Dedifferentiated amniotic fluid mesenchymal stem cell (primary cell): ENCODE results near the gene TTC39C.
A peak's percentile ranks its signal among the peaks of the same experiment; 100 is the strongest.

Experiments used
- DNase-seq: peaks from one replicate; pipeline ENCODE4 v3.0.0-alpha.2; 2016; ENCODE audit errors: extremely low spot score

The TTC39C gene

GRCh38 chr18:24083550-24083949, 69.0 kb downstream of the TTC39C start:
- no peak for DNase-seq

DNA sequence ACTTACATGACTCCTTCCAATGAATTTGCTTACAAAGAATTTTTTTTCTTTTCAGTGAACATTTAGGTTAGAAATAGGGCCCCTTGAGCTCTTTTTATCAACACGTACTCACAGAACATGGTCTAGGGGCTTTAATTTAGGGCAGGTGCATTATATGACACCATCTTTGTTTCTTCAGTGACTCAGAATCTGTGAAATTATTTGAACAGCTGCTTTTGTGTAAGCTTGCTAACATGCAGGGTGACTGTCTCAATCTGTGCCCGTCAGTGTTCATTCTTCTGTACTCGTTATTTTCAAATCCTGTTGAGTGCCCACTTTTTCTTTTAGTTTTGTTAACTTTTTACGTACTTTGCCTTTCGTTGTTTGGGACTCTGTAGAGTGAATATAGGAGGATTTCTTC, 71.5 kb downstream of the TTC39C start:
- no peak for DNase-seq

DNA sequence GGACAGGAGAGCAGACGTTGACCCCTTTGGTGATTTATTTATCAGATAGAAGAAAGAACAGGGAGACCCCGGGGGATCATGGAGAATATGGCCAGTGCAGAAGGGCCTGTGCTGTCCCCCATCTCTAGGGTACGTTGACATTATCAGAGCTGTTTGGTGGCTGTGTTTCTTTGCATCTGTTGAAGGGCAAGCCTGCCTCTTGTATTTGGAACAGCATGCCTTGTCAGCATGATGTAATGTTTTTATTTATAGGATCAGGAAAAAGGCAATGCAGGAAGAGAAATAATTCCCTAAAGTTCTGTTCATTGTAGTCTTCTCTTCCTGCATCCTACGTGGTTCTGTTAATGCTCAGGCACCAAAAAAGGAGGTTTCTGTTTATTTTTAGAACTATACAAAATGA, 74.5 kb downstream of the TTC39C start:
- DNase-seq: peak; percentile 17

DNA sequence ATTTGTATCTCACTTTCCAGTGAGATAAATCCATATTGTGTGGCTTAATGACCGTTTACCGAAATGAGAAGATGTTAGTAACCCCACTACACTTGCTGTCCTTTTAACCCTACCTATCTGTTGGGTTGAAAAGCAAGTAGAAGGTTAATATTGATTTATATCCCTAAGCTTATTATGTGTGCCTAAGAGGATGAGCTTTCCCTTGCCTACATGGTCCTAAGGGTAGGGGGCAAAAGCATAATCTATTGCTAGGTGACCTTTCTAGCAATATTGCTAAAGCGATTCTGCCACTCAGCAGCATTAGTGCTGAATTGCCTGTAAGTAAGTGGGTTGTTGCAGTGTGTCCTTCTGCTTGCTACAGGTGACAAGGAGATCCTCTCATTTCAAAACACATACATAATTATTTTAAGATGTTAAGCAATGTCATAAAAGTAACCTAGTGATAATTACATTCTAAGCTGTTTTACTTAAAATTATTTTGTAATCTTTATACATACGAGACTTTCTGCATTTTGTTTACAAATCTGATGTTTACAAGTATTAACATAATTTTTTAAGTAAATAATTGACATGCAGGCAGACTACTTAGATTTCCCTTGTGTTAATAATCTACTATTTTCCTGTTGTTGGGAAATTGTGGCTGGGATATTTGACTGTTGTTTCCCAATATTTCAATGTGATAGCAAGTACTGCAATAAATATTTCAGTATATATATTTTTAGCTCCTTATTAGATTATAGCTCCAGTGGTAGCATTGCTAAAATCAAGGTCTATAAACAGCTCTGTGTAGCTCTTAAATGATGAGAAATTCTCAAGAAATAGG, 75.2 kb downstream of the TTC39C start:
- no peak for DNase-seq

- no peak for DNase-seq
These were observed 76.3 kb downstream of the TTC39C start for GRCh38 chr18:24090876-24091275.

DNA sequence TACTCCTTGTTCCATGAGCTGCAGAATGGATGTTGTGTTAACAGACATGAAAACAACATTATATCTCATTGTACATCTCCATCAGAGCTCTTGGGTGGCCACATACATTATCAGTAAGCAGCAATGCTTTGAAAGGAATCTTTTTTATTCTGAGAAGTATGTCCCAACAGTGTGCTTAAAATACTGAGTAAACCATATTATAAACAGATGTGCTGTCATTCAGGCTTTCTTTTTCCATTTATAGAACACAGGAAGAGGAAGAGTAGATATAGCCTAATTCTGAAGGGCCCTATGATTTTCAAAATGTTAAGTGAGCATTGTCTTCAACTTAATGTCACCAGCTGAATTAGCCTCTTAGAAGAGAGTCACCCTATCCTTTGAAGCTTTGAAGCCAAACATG, 80.0 kb downstream of the TTC39C start:
- DNase-seq: no peak

- DNase-seq: no peak
These were observed 81.4 kb downstream of the TTC39C start for GRCh38 chr18:24095976-24096375.

GRCh38 chr18:24103320-24104021, 88.9 kb downstream of the TTC39C start:
- no peak for DNase-seq

GRCh38 chr18:24104486-24104885, 89.9 kb downstream of the TTC39C start:
- no peak for DNase-seq

DNA sequence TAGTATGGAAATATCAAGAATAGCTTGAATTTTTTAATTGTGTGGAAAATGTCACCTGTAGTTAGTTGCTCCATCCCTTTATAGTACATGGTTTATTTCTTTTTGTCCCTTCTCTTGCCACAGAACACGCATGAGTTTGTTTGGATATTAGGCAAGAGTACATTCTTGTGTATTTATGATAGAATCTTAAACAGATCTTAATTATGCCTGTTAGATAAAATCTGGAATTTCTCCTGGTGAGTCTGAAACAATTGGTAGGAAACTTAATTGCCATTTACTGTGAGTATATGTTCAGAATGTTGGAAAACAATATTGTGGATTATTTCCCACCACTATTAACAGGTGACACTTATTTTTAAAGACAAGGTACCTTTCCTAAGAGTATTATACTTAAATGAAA, 94.1 kb downstream of the TTC39C start:
- DNase-seq: no peak

- no peak for DNase-seq
These were observed 97.4 kb downstream of the TTC39C start for GRCh38 chr18:24111936-24112335.

- no peak for DNase-seq
These were observed 97.9 kb downstream of the TTC39C start for GRCh38 chr18:24112464-24112863.

- DNase-seq: no peak
These were observed 98.5 kb downstream of the TTC39C start for GRCh38 chr18:24112874-24113615.

DNA sequence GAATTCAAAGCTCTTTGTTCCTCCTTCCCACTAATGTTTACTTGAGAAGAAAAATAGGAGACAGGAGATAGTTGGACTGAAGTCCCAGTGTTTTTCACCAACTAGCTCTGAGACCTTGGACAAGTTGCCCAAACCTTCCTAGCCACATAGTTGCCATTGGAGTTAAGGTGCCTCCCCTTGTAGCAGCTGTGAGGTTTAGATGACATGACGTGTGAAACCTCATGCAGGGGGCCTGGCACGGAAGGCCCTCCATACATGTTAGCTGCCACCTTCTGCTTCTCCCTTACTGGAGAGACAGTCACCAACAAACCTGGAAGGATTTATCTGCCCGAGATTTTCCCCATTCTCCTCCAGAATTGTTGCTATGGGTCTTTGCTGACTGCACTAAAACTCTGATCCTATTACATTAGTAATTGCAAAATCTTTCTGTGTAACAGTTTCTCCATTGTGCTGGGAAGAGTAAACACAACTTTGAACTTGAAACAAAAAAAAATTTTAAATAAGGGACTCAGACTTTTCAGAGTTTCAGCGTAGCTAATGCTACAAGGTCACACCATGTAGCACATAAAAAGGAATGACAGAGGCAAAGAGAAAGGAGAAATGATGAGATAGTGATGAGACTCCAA, 100.5 kb downstream of the TTC39C start:
- no peak for DNase-seq

GRCh38 chr18:24115628-24116027, 101.1 kb downstream of the TTC39C start:
- no peak for DNase-seq

- peak; percentile 58 for DNase-seq
These were observed 104.4 kb downstream of the TTC39C start for GRCh38 chr18:24118750-24119577.

GRCh38 chr18:24120676-24121075, 106.1 kb downstream of the TTC39C start:
- no peak for DNase-seq

DNA sequence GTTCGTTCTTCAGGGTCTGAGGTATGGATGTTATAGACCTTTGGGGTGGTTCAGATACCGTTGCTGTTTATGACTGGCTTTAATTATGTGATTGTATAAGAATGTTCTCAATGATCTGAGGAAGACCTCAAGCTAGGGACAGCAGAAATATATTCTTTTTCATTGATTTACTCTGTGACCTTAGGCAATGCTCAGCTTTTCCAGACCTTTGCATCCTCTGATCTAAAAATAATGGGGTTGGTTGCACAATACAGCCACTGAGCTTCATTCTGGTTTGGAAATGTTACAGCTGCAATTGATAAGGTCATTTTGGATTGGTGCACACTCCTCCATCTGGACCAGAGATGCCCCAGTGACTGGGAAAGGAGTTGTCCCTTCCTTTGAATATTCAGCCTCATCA, 107.1 kb downstream of the TTC39C start:
- no peak for DNase-seq

- peak; percentile 36 for DNase-seq
These were observed 111.8 kb downstream of the TTC39C start for GRCh38 chr18:24126155-24126961.

DNA sequence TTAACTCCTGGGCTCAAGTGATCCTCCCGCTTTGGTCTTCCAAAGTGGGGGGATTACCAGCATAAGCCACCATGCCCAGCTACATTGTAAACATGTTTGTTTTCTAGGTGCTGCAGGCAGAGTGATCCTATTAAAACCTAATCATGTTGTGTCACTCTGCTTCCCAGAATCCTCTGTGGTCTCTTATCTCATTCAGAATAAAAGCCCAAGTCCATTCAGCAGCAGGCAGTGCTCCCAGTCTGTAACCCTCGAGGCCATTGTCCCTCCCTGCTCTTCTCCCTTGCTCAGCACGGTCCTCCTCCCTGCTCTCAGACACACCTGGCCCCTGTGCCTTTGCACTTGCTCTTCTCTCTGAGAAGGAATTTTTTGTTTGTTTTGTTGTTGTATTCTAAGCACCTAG, 113.2 kb downstream of the TTC39C start:
- no peak for DNase-seq
